GM19240 (cell line): ENCODE results near the gene NR3C1.

Experiments used
- DNase-seq: peaks from one replicate; pipeline ENCODE4 v3.0.0; 2011; ENCODE audit warnings: low spot score; ENCODE audit not compliant: insufficient read length

Gene NR3C1

DNA sequence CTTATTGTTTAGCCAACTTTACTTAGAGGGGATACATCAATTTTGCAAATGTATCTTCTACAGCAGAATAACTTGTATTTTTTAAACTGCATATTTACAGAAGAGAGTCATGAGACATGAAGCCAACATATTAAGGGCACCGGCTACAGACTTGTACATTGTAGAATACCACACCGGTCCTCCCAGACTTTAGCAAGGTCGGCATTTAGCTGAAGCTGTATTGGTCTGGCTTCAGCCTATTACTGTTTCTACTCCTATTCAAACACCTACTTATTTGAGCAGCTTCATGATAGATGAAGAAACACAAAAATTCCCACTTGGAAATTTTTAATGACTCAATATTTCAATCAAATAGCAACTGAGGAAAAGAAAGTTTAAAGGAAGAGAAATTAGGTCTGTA is 33.0 kb downstream of the NR3C1 start:
- DNase-seq, result no peak

DNA sequence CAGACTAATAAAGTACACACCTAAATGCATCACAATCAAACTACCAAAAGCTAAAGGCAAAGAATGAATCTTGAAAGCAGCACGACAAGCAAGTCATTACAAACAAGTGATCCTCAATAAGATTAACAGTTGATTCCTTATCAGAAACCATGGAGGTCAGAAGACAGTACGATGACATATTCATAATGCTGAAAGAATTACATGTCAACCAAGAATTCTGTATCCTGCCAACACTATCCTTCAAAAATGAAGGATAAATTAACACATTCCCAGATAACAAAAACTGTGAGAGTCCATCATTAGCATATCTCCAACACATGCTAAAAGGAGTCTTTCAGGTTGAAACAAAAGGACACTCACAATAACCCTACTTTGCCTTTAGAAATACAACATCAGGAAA is 39.4 kb downstream of the NR3C1 start:
- no peak for DNase-seq

DNA sequence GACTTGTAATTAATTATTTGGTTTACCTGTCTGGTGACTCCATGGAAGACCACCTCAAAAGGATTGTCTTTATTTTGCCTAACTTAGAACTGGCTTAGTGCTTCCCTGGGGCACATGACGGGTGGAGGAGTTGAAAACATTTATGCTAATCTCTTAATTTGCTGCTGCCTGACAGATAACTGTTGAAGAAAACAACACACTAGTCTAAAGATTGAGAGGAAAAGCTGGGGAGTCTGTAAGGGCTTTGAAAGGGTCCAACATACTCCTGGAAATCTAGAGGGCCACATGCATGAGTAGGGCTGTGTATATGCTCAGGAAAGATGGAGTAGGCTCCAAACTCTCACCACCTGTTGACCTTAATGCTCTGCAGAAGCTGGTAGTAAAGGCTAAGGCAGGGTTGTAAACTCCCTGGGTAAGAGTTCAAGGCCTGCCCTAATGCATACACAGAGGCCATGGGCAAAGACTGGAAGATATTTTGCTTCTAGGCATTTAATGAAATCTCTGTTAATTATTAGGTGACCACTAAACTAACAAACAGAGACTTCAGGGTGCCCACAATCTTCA is 40.7 kb downstream of the NR3C1 start:
- DNase-seq, result no peak

DNA sequence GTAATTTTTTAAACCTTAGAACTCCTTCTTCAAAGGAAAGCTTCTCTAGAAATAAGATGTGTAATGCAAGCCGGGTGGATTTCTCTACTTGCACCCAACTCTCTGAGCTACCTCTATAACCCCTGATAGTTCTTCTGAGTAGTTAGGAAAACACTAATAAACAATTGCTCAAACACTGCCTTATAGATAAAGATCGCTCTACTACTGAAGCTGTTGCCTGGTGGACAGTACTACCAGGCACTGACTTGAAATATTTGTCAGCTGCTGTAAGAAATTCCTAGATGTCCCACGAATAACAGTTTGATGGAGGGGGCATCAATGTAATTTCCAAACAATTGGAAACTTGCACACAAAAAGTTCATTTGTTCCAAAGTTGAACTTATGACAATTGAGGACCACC is 42.0 kb downstream of the NR3C1 start:
- DNase-seq, result no peak

DNA sequence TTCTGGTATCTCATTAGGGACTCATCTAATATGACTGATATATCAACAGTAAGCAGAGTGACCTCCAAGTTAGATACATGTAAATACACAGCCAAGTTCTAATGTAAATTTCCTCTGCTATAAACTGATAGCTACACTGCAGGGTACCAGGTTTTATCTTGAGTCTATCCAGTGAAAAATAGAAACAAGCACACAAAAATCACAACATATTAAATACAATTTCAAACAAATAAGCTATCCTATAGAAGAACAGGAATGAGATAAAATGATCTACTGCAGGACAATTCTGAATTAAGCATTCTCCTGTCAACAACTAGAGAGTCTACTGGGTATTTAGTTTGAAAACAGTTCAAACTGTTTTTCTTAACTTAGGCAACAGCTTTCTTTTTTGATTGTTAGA is 42.7 kb downstream of the NR3C1 start:
- no peak for DNase-seq

DNA sequence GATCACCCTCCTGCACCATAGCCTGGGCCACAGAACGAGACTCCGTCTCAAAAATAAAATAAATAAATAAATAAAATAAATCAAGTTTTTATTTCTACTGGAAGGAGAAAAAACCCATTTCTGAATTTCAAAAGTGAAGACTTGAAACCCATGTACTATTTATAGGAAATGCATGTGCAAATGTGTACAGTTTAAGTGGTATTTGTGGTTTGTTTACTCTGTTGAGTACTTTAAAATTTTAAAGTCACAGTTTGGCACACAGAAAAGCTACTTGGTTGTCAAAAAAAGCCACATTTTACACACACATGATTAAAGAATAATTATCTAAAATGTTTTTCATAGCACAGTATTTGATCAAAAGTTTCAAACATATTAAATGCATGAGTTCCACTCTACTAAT is 43.6 kb downstream of the NR3C1 start:
- no peak for DNase-seq

DNA sequence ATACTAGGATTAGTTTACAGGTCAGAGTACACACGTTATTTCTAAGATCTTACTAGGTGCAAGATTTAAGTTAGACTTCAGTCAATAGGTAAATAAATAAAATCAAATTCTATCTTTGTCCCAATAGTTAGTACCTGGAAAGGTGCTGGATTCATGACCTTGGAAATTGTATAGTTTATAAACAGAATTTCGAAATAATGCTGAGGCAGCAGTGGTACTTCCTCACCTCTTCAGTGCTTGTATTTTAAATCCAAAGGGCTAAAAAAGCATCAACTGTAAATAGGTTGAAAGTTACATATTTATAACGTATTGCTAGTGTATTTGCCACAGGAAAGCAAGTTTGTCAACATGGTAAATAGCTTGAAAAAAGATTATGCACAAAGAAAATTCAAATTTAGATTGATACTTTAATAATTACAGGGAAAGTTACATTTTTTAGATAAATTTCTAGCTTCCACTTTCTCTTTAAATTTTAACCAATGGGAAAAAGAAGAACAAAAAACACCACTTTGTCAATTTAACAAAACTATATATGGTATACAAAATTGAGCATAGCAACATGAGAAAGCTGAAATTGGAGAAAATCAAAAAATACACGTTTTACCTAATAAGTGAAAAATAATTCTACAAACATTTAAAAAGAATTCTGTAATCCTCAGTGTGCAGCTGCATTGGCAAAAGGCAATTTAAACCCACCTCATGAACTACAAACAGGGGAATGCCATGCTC is 46.5 kb downstream of the NR3C1 start:
- DNase-seq, result no peak

DNA sequence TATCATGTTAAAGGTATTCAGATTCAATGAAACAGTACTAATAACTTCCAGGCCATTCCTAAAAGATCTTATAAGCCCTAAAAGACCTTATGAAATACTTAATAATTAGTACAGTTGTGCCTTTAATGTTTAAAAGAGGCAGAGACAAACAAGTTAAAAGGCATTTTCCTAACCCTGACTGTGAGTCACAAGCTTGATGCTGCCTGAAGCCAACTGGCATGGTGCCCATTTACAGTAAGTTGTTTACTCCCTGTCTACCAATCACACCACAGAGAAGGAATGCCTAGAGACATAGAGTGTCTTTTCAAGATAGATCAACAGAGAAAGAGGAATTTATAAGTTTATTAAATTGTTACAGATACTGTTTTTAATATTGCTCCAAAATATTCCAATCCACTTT is 47.8 kb downstream of the NR3C1 start:
- no peak for DNase-seq

DNA sequence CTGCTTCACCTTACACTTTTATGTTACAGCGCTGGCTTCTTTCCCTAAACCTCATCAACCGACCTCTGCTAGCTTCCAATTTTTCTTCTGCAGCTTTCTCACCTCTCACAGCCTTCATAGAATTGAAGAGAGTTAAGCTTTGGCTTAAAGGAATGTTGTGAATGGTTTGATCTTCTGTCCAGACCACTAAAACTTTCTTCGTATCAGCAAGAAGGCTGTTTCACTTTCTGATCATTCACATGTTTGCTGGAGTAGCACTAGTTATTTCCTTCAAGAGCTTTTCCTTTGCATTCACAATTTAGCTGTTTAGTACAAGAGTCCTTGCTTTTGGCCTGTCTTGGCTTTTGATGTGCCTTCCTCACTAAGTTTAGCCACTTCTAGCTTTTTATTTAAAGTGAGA is 49.5 kb downstream of the NR3C1 start:
- no peak for DNase-seq

DNA sequence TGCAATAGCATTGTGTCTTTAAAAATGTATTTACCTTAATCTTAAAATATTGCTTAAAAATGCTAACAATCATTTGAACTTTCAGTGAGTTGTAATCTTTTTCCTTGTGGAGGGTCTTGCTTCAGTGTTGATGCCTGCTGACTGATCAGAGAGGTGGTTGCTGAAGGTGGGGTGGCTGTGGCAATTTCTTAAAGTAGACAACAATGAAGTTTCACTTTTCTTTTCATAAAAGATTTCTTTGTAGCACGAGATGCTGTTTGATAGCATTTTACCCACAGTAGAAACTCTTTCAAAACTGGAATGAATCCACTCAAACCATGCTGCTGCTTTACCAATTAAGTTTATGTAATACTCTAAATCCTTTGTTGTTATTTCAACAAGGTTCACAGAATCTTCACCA is 50.8 kb downstream of the NR3C1 start:
- DNase-seq, result no peak

DNA sequence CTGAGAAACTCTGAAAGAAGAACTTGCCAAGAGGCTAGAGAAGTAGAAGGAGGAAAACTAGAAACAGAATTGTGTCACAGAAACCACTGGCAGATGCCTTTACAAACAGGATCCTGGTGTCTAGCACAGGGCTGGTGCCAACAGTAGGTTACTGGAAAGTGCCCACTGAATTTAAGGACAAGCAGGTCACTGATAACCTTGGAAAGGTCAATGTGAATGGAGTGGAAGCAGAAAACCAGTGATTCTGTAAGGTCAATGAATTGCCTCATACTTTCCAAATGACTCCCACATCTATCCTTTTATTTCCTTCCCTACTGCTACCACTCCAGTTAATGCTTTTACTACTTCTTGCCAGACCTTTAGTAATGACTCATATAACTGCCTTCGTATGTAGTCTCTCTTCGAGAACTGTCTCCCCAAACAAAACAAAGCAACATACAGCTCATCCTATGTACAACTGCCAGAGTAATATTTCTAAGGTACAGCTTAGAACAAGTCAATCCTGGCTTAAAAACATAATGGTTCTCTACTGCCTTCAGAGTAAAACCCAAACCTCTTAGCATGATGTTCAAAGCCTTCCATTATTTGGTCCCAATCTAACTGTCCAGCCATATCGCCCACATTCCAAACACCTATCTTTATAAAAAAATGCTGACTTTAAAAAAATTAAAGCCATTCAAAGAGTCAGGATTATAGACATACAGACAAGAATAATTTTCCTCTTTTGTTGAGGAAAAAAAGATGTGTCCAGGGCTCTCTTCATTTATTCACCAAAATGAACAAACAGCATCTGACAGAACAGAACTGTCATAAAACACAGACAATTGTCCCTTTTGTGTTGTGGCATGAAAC is 52.5 kb downstream of the NR3C1 start:
- peak; percentile 12 for DNase-seq

DNA sequence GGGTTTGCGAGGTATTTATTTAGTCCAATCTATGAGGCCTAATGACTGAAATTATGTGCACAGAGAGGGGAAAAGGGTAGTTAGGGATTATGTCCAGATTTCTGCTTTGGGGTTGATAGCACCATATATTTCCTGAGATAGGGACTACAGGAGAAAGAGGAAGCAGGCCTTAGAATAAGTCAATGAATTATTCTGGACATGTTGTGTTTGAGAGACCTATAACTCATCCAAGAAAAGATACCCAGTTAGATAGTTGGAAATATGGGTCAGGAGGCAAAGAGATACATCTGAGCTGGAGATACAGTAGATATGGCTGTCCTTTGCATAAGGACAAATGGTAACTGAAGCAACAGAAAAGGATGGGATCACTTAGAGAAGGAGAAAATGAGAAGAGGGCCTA is 53.1 kb downstream of the NR3C1 start:
- DNase-seq, result no peak

DNA sequence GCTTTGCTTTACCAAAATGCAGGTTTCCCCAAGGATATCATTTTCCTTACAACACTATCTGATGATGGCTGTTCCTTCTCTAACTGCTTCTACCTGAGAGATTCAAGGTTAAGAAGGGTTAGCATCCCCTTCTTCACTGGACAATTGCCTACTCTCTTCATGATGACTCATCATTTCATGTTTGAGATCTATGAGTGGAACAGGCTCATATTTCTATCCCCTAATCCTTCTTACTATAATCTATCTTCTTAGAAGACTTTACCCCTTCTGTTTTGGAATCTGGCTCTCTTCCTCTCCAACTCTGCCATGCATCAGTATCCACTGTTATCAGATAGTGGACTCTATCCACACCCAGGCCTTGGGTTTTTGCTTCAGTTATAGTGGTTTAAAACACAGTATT is 54.3 kb downstream of the NR3C1 start:
- no peak for DNase-seq

DNA sequence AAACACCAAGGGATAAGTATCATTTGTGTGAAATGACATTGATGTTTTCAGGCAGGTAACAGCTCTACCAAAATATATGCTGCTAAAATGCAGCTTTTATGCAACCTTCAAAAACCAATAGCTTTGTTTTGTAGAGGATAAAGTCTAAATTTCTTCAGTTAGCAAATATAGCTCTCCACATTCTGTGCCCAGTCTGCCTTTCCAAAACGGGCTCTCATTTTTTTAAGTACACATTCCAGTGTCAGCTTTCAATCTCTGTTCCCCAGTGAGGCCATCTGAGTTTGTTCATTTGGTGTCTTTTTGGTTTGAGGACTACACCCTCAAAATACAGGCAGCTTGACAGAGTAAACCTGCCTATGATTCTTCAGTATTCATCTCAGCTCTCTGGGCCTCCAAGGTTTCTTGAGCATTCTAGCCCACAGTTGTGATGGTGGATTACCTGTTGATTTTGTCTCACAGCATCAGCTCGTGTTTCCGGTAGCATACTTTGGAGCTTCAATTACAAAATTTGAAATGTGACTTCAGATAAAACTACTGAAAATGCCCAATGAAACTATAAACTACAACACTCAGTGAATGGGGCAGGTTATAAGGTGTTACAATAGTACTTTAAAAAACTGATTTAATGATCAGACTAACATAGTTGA is 55.7 kb downstream of the NR3C1 start:
- no peak for DNase-seq

DNA sequence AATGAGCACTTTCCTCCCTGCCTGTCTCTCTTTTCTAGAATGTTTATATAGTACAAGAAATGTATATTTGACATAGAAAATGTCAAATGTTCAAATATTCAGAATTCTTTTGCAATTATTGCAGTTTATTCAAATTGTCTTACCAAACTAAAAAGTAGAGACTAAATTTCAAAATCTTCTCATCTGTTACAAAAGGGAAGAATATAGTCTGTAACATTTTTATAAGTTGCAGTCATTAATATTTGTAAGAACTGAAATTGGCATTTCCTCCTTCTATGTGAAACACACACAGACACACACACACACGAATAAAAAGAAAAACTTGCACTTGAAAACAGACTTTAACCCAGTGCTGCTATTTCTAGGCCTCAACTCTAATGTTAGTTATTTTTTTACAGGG is 56.4 kb downstream of the NR3C1 start:
- DNase-seq, result no peak

DNA sequence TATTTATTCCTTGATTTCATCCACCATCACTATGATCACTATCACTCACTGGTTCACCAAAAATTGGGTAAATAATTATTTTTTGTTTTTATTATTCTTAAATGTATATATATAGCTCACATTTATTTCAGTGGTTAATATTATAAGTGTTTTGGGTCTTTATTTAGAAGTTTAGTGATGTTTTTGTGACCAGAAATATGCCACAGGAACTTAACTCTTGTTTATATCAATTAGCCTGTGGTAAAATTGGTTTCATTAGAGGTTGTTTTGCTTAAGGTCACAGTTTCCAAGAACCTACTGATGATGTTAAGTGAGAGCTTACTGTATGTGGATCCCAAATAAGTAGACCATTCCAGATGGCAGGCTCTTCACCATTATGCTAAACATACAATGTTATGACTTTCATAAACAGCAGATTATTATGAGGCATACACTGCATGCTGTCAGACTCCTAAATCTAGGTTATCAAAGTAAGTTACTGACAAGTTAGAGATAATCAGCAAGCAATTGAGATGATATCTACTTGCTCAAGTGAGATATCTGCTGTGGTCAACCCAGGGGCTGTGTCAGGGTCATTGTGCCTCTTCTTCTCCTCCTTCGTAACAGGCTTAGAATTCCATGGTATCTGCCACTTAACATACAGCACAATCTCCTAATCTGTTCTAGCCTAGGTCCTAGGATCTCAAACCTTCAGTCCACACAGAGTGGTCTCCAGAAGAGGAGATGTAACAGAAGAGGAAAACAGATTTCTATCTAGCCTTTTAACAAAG is 57.6 kb downstream of the NR3C1 start:
- no peak for DNase-seq

DNA sequence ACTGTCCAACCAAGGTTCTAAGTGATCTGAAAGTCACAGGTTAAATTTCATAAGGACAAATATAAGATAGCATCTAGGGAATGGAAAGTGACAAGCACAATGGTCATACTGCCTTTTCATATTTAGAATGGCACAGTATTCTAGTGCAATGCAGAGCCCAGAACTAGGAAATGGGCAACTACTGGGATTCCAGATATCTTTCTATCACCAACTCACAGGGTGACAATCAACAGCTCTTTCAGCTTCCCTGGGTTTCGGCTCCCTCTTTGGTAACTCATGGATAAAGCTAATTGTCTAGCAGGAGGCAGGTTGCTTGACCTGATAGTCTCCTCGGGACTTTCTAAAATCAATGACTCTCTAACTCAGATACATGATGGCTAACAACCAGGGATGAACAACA is 60.4 kb downstream of the NR3C1 start:
- DNase-seq, result no peak

DNA sequence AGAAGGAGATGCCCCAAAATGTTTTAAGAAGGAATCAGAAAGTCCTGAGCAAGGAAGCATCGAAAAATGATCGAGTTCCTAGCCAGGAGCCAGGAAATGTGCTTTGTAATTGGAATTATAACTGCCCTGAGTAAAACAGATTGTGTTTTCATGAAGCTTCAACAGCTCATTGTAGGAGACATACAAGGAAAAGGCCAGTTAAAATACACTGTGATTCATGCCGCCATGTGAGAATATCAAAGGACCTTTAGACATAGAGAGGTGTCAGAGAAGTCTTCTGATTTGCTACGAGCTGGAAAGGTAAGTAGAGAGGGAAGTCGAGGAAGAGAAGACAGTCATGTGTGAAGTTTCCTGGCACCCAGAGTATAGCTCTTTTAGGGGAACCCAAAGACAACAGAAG is 60.9 kb downstream of the NR3C1 start:
- no peak for DNase-seq

DNA sequence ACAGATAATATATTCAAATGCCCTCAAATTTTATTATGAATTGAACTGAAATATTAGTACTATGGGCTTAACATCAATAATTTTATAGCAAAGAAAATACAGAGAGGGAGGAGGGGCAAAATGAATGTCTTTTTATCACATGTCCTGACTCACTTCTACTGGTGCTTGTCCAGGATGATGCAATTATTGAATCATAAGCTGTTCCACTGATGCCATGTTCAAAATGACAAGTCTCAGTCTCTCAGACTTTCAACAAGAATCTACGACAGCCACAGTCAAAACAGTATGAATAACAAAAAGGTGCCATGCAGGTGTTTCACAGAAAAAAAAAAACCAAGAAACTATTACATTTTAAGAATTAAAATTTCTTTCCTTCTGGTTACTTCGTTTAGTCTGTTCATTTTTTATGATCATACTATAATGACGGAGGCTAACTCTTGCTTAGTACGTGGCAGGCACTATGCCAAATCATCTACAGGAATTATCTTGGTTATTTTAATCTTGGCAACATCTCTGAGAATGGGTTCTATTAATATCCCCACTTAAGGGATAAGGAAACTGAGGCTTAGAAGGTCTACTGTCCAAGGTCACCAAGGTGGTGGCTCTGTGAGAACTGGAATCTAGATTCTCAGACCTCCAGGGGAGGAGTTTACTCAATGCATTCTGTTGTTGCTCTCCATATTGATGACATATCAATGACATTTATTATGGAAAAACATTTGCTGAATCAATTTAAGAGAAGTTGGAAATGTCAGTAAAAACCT is 61.5 kb downstream of the NR3C1 start:
- DNase-seq, result no peak

DNA sequence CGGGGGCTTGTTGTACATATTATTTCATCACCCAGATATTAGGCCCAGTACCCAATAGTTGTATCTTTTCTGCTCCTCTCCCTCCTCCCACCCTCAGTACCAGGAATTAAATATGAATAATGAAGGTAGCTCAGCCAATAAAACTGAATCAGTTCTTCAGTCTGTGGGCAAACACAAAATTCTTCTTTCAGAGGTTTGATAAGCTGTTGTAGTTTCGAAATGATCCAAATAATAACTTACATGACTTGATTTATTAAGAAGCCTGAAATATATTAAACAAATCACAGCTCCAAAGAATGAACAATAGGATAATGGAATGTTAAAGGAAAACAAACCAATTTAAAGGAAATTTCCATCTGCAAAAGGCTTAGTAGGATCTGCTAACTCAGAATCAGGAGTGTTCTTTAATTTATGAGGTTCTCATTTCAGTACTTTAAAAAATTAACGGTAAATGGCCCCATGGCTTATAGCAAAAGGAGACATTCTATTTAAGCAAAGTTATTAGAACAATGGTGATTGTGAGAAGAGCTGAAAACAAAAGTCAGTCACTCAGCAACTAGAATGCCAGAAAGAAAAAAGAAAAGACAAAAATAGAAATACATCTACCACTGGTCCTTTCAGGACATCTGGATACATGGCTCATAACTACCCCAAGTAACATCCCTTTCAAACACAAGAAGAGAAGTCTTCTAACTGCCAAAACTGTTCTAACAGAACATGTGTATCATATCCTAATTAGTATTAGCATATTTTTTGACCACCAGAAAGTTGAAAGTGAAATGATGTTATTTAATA is 62.4 kb downstream of the NR3C1 start:
- DNase-seq, result no peak
